SW 1271 (cell line): ENCODE measurements around the gene LPCAT2.

Experiments used
- DNase-seq, 2 experiments: peaks; one replicate each; lab custom pipeline; 2025; lab: John Stamatoyannopoulos, UW

Gene LPCAT2

GRCh38 chr16:55503726-55504550 lies 4.9 kb upstream of the LPCAT2 start:
- no peak for DNase-seq

- no peak for DNase-seq
These were observed 3.4 kb upstream of the LPCAT2 start for GRCh38 chr16:55505333-55506015.

- no peak for DNase-seq
These were observed 2.8 kb upstream of the LPCAT2 start for GRCh38 chr16:55506083-55506482.

- no peak for DNase-seq
These were observed 2.2 kb upstream of the LPCAT2 start for GRCh38 chr16:55506708-55507107.

GRCh38 chr16:55508271-55508921 lies 476 bp upstream of the LPCAT2 start:
- DNase-seq, result no peak

GRCh38 chr16:55510185-55510805 lies 1.4 kb downstream of the LPCAT2 start:
- DNase-seq, result no peak

- no peak for DNase-seq
These were observed 4.1 kb downstream of the LPCAT2 start for GRCh38 chr16:55512941-55513340.

- no peak for DNase-seq
These were observed 4.7 kb downstream of the LPCAT2 start for GRCh38 chr16:55513616-55514015.

GRCh38 chr16:55515111-55515510 lies 6.2 kb downstream of the LPCAT2 start:
- no peak for DNase-seq

GRCh38 chr16:55521792-55522191 lies 12.9 kb downstream of the LPCAT2 start:
- DNase-seq, result no peak

GRCh38 chr16:55526441-55526840 lies 17.6 kb downstream of the LPCAT2 start:
- no peak for DNase-seq

- no peak for DNase-seq
These were observed 19.0 kb downstream of the LPCAT2 start for GRCh38 chr16:55527885-55528284.

- DNase-seq, result no peak
These were observed 20.1 kb downstream of the LPCAT2 start for GRCh38 chr16:55529018-55529417.

- DNase-seq, result no peak
These were observed 21.5 kb downstream of the LPCAT2 start for GRCh38 chr16:55530316-55530856.

GRCh38 chr16:55532227-55532626 lies 23.4 kb downstream of the LPCAT2 start:
- no peak for DNase-seq

GRCh38 chr16:55534756-55535155 lies 25.9 kb downstream of the LPCAT2 start:
- DNase-seq, result no peak

- DNase-seq, result no peak
These were observed 30.2 kb downstream of the LPCAT2 start for GRCh38 chr16:55539049-55539448.

GRCh38 chr16:55539488-55539887 lies 30.6 kb downstream of the LPCAT2 start:
- no peak for DNase-seq

- DNase-seq, result no peak
These were observed 31.3 kb downstream of the LPCAT2 start for GRCh38 chr16:55540221-55540620.

GRCh38 chr16:55542459-55543082 lies 33.7 kb downstream of the LPCAT2 start:
- peak in 1 of 2 experiments; percentile 1 for DNase-seq

GRCh38 chr16:55543472-55543871 lies 34.6 kb downstream of the LPCAT2 start:
- peak in 1 of 2 experiments; percentile 11 for DNase-seq

GRCh38 chr16:55552621-55553020 lies 43.7 kb downstream of the LPCAT2 start:
- no peak for DNase-seq
